ENCODE measurements around the gene TSC22D2.
"Not testable (repeated sequence)": the region's sequence is repeated elsewhere in the genome, so short reads cannot be mapped to it uniquely, and the experiment has no call there.

TSC22D2 gene

DNA sequence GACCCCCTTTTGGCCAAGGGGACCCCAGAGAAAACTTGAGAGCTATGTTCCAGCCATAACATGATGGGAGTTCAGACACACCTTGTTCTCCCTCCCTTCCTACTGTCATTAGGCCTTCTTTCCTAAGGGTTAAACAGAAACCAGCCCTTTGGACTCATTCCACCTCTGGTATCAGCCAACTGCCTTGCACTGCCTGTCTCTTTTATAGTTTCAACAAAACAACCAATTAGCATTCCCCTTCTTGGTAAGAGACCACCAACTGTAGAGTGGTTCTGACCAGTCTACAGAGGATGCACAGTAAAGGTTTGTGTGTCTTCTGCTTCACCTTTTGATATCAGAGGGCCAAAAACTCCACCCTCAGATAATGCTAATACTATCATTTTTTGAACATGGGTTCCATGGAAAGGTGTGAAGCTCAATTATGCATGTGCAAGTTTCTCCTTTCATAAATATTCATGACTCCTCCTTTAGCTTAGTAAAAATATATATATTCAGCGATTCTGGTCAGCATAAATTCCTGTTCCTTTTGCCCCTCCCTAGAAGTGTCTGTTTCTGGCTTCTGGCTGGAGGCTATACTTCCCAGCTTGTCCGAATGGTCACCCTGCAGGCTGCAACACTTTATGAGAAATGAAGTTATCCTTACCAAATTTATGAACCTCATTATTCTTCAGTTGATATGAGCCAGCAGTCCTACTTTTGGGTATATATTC, 82.3 kb downstream of the TSC22D2 start:
- DNase-seq (ENCODE audit: low spot score), result no peak

DNA sequence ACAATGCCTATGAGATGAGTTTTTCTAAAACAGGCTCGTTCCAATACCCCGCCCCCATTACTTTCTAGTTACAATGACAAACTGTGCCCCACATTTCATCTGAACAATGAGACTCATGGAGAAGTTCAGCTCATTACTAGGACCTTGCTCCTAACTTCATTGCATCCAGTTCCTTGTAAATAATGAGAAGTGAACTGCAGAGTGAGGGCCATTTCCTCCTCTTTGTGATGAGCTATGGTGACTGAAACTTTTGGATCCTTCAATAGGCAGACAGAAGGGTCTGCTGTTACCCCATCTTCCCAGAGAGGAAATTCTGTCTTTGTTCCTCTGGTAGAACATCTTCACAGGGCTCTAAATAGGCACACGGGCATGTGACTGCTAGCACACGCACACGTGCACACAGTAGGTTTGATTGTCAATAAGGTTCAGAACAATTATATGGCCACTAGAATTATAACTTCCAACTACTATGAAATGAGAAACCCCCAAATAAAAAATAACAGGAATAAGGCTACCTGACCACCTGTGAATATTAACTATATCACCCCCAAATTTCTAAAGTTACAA, 86.4 kb downstream of the TSC22D2 start:
- no peak for DNase-seq (ENCODE audit: low spot score)

DNA sequence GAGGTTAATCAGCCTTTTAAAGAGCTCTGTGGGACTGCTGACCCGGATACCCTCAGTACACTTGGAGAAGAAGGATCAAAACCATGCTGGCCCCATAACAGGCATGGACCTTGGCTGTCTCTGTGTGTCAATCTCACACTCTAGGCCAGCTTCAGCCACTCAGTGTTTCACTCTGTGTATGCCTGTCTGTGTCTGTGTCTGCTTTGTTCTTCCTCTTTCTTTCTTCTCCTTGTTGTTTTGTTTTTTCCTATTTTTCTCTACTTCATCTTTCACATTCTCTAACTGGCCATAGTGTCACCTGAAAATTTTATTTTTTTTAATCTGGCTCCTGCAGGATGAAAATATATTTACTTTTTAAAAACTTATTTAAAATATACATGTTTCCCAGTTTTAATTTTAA, 87.1 kb downstream of the TSC22D2 start:
- DNase-seq (ENCODE audit: low spot score), result no peak

DNA sequence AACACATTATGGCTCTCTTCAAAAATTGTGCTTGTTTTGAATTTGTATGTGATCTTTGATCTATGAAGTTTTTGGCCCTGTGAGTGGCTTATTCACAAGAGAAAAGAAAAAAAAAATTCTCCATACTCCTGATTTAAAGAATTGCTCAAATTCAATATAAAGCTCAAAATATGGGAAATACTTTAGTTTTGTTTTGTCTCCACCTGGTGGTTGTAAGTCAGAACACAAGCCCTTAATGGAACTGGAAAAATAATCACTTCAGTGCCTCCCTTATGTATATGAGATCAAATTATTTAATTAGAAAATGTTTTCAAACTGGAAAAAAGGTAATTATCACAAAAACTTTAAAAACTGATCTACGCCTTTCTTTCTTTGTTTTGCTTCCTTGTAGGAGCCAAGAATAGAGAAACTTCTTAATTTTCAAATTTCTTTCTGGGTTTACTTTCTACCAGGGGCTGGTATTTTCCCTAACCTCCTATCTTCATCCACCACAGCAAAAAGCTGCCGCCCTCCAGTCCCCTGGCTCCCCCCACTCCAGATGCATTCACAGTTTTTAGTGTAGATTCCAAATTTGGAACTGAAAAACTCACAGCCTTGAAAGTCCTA, 87.6 kb downstream of the TSC22D2 start:
- DNase-seq (ENCODE audit: low spot score), result peak; percentile 60

DNA sequence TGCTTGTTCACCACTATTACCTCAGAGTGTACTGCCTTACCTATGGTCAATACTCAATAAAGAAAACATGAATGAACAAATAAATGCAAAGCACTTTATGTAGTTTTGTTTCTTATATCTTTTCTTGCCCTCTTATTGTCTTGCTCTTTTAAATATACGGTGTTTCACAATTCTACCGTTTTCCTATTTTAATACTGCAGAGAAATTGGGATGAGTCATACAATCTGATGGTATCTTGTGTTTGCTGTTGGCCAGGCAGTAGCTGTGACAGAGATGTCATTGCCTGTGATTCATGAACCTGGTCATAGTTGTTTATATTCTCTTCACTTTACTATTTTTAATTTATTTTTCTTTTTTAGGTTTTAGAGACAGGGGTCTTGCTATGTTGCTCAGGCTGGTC, 89.9 kb downstream of the TSC22D2 start:
- peak; percentile 27 for DNase-seq (ENCODE audit: low spot score)

DNA sequence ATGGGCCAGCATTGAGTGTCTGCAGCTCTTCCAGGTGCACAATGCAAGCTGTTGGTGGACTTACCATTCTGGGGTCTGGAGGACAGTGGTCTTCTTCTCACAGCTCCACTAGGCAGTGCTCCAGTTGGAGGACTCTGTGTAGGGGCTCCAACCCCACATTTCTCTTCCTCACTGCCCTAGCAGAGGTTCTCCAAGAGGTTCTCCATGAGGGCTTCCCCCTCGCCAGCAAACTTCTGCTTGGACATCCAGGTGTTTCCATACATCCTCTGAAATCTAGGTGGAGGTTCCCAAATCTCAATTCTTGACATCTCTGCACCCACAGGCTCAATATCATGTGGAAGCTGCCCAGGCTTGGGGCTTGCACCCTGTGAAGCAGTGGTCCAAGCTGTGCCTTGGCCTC, 92.9 kb downstream of the TSC22D2 start:
- not testable (repeated sequence) for DNase-seq (ENCODE audit: low spot score)

DNA sequence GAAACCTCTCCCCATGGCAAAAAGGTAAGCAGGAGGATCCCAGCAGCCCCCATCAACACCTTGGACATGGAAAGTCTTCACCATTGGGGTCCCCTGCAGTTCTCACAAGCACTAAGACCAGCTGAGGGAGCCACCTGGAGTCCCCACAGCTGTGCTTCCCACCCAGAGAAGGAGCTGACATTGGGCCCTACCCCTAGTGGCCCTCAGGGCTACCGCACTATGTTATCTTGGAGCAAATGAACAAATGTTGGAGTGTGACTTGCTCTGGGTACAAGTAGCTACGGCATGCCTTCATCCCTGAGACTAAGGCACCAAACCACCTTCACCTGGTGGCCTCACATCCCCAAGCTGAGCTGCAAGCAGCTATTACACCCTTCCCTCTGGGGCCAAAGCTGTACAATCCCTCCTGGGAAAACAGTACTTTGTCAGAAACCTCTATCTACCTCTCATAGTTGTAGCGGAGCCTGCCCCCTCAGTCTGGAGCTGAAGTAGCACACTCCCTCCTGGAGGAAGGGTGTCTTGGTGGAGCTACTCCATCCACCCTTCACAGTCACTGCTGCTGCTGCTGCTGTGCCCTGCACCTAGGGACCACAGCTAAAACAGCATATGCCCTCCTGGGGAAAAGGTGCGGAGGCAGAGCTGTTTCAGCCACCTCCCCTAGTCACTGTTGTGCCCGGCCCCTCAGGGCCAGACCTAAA, 95.5 kb downstream of the TSC22D2 start:
- DNase-seq (ENCODE audit: low spot score), result no peak

DNA sequence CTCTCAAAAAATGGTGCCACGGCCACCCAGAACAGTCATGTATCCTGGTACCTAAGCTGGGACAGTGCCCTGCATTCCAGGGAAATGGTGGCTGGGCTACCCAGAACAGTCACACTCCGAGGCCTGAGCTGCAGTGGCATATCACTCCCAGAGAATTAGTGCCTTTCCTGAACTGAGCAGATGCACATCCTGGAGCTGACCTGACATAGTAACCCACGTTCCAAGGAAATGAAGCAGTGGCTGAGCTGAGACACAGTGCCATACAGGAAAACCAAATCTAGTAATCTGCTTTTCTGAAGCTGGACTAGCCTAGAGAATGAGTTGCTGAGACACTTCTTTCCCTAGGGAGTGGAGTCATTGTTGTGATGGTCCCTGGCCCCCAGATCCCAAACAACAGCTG, 96.4 kb downstream of the TSC22D2 start:
- peak; percentile 88 for DNase-seq (ENCODE audit: low spot score)

DNA sequence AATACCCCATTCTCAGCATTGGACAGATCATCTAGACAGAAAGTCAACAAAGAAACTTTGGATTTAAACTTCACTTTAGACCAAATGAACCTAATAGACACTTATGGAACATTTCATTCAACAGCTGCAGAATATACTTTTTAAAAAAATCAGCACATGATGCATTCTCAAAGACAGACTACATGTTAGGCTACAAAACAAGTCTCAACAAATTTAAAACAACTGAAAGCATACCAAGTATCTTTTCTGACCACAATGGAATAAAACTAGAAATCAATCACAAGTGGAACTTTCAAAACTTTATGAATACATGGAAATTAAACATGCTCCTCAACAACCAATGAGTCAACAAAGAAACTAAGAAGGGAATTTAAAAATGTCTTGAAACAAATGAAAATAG, 100.3 kb downstream of the TSC22D2 start:
- DNase-seq (ENCODE audit: low spot score), result no peak

DNA sequence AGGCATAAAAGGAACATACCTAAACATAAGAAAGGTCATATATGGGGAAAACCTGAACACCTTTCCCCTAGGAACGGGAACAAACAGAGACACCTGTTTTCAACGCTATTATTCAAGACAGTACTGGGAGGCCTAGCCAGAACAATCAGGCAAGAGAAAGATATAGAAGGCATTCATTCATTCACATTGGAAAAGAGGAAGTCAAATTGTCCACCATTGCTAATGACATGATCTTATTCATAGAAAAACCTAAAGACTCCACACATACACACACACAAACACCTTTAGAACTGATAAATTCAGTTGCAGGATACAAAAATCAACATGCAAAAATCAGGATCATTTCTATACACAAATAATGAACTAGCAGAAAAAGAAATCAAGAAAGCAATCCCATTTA, 101.7 kb downstream of the TSC22D2 start:
- DNase-seq (ENCODE audit: low spot score), result no peak

DNA sequence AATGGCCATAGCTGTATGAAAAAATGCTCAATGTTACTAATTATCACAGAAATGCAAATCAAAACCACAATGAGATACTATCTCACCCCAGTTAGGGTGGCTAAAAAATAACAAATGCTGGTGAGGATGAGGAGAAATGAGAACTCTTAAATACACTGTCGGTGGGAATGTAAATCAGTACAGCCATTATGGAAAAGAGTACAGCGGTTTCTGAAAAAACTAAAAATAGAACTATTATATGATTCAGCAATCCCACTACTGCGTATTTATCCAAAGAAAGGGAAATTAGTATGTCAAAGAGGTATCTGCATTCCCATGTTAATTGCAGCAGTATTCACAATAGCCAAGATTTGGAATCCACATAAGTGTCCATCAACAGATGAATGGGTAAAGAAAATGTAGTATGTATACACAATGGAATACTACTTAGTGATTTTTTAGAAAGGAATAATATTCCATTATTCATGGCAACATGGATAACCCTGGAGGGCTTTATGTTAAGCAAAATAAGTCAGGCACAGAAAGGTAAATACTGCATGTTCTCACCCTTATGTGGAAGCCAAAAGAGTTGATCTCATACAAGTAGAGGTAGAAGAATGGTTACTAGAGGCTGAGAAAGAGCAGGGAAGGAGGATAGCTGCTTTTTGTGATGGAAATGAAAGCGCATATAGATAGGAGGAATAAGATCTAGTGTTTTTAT, 103.2 kb downstream of the TSC22D2 start:
- DNase-seq (ENCODE audit: low spot score), result no peak

DNA sequence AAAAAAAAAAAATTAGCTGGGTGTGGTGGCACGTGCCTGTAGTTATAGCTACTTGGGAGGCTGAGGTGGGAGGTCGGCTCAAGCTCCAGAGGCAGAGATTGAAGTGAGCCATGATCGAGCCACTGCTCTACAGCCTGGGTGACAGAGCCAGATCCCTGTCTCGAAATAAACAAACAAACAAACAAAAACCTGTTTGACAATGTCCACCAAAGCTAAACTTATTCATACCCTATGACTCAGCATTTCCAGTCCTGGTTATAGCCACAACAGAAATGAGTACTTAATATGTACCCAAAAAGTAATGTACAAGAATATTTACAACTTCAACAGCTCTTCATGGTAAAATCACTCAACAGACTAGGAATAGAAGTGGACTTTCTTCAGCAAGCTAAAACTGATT, 107.1 kb downstream of the TSC22D2 start:
- no peak for DNase-seq (ENCODE audit: low spot score)
